Spleen (tissue), 7 donors: ENCODE results near the gene CDK14.

Experiments
- POLR2AphosphoS5 ChIP-seq, 3 donors: sonication (generic); formaldehyde crosslinking; IDR thresholded peaks; one replicate each; pipeline ENCODE4 v1.5.1; 2017; ENCODE audit warnings: antibody characterized with exemption in 3 of 3
- TF ChIP-seq, protein P1 (sequence below), 11 experiments: fragments of 200-600 bp in 7 of 11; fragments of 450-650 bp in 4 of 11; sonication (generic) in 4 of 11; IDR thresholded peaks in 8 of 11; conservative IDR thresholded peaks in 3 of 11; 1 replicate in 7 of 11; 2 replicates in 4 of 11; pipeline versions ENCODE4 v1.4.0 to v1.8.0; 2016 to 2021; ENCODE audit warnings: antibody characterized with exemption in 11 of 11, inconsistent platforms in 4 of 11, mild to moderate bottlenecking in 1 of 11
- donor health status: DM: no; HTN: no; CAD: no; lungs with moderate emphysema.
- donor health status: DM: no; HTN: no; CAD: no.
- donor health status: DM: no; HTN: no; CAD: no.

DNA sequence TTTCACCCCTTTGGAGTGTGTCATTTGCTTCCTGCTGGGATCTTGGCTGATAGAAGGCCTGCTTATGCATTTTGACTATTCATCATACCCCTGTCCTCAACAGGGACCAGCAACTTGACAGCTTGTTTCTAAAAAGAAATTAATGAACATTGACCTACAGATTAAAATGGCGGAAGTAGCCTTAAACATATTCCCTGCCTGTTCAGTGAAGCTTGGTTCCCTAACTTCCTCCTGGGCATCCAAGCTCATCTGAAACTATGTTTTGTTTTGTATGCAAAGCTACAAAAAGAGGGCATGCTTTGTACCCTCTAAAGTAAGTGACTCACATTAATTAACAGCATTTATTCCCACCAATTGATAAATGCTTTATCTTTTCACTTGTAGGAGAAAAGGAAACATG is 26.8 kb upstream of the CDK14 start:
- TF ChIP-seq, protein P1, sequence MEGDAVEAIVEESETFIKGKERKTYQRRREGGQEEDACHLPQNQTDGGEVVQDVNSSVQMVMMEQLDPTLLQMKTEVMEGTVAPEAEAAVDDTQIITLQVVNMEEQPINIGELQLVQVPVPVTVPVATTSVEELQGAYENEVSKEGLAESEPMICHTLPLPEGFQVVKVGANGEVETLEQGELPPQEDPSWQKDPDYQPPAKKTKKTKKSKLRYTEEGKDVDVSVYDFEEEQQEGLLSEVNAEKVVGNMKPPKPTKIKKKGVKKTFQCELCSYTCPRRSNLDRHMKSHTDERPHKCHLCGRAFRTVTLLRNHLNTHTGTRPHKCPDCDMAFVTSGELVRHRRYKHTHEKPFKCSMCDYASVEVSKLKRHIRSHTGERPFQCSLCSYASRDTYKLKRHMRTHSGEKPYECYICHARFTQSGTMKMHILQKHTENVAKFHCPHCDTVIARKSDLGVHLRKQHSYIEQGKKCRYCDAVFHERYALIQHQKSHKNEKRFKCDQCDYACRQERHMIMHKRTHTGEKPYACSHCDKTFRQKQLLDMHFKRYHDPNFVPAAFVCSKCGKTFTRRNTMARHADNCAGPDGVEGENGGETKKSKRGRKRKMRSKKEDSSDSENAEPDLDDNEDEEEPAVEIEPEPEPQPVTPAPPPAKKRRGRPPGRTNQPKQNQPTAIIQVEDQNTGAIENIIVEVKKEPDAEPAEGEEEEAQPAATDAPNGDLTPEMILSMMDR (IDR thresholded peaks at IDR 0.05 in 8 of 11, conservative IDR thresholded peaks at IDR 0.05 in 3 of 11) = no peak
- no peak for TF ChIP-seq POLR2AphosphoS5 (IDR thresholded peaks at IDR 0.05)
